HG02884 (cell line): ENCODE measurements around the gene FAM170B.

Source experiments
- ATAC-seq: cut with Tn5 transposase; IDR thresholded peaks from one replicate; pipeline ENCODE4 v1.9.1; 2021; ENCODE audit warnings: mild to moderate bottlenecking, moderate library complexity; ENCODE audit not compliant: unreplicated experiment

The FAM170B gene

DNA sequence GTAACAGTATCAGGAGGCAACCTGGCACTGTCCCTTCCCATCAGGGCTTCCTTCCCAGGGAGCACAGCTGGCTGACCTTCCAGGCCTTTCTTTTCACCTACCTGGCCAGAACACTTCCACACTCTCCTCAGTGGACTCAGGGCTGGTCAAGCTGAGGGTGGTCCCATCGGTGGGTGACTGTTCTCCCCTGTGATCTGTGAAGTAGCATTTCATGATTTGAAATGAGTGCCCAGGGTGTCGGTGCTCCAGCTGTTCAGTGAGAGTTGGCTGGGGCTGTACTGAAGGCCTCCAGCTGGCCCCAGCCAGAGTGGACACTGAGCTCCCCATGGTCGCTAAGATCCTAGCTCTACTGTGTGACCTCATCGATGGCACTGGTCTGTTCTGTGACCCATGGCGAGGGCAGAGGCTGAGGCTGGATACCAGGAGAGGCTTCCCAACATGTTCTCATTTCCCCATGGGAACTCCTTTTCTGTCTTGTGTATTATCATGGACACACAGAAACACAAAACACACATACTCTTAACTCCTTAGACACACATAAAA, at the start of gene FAM170B:
TSS of gene FAM170B (minus strand) at position 316 of the 543 bp plus-strand sequence. CDS start at position 213, 103 bp downstream.
- ATAC-seq, result no peak

DNA sequence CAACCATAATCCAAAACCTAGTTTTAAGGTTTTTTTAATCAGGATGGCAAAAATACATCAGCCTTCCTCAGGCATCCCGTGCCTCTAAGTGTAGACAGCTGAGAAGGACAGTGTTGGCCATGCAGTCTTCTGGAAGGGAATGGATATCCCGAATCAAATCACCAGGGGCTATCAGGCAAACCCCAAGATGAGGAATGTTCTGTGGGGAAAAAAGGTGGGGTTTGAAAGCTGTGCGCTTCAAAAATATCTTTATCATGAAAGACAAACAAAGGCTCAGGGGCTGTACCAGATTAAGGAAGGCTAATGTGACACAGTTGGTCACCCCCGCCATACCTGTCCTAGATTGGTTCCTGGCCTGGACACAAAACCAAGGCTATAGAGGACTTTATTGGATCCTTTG, 49.0 kb upstream of the FAM170B start:
- ATAC-seq, result no peak

DNA sequence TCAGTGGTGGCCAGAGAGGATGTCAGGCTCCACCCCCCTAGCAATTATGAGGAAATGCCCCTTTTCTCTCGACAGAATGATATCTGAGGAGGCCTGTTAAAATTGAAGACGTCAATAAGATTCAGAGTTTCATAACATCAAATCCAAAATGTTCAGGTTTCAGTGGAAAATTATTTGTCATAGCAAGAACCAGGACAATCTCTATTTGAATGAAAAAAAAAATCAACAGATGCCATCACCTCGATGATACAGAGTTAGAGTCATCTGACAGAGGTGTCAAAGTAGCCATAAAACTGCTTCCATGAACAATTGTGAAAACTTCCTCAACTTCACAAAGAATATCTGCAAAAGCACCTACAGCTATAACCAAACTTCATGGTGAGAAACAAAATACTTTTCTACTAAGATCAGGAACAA, 46.6 kb upstream of the FAM170B start:
- ATAC-seq, result no peak

DNA sequence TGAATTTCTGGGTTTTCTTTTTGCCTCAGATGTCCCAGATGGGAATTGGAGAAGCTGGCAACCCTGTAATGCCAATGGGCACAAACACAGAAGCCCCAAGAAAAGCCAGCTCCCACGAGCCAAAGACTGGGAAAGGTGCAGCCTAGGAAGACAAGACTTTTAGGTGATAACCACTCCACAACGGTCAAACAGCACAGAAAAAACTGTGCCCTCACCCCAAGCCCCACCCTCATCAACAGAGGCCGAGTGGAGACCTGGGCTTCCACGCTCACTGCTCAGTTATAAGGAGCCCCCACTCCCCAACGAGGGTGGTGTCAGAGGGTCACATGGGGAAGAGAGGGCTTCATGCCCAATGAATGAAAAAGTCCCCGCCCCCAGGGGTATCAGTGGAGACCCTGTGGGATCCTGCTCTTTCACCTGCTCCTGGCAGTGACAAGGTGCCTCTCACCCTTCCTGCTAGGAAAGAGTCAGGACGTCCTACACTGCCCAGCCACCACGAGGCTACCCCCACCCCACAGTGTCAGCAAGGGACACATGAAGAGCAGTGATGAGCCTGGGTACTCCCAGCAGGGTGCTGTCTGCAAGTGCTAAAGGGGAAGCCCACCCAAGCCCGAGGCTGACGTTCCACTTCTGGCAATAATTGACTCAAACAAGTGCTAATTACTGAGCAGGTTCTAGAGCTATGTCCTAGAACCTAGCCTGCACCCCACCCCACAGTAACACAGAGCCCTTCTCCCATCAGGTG, 46.0 kb upstream of the FAM170B start:
- no peak for ATAC-seq

DNA sequence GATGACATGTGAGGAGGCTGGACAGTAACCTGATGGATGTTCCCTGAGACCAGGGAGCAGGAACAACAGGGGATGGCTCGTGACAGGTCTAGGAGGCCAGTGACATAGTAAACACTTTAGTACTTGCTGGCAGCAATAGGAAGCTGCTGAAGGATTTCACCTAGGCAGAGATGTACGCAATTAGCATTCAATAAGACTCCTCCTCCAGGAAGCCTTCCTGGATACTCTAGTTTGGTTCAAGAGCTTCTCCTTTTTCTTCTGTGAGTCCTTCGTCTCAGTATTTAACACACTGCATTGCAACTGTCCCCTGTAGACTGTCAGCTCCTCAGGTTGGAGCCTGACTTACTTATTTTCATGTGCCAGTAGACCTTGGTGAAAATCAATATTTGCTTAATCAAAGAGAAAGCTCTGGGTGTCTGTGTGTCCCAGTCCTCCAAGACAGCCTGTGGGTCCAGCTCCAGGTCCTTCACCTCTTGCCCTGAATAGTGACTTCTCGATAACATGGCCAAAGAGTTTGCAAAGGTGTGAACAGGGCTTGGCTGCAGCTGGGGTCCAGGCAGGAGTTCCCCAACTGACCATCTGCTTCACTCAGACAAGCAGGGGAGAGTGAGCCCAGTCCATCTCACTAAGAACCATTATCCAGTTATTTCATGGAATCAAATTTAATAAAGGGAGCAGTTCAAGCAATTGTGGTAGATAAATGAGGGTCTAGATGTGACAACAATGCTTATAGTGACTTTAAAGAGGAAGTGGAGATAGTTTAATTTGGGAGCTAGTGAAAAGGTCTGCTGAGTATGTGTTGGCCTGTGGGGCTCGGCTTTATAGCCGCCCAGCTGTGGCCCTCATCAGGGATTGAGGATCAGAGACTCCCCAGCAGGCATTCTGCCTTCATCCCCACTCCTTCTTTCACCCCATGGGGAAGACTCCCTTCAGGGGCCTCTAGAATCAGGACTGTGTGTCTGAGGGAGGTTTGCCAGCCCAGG, 45.0 kb upstream of the FAM170B start:
- ATAC-seq, result no peak

DNA sequence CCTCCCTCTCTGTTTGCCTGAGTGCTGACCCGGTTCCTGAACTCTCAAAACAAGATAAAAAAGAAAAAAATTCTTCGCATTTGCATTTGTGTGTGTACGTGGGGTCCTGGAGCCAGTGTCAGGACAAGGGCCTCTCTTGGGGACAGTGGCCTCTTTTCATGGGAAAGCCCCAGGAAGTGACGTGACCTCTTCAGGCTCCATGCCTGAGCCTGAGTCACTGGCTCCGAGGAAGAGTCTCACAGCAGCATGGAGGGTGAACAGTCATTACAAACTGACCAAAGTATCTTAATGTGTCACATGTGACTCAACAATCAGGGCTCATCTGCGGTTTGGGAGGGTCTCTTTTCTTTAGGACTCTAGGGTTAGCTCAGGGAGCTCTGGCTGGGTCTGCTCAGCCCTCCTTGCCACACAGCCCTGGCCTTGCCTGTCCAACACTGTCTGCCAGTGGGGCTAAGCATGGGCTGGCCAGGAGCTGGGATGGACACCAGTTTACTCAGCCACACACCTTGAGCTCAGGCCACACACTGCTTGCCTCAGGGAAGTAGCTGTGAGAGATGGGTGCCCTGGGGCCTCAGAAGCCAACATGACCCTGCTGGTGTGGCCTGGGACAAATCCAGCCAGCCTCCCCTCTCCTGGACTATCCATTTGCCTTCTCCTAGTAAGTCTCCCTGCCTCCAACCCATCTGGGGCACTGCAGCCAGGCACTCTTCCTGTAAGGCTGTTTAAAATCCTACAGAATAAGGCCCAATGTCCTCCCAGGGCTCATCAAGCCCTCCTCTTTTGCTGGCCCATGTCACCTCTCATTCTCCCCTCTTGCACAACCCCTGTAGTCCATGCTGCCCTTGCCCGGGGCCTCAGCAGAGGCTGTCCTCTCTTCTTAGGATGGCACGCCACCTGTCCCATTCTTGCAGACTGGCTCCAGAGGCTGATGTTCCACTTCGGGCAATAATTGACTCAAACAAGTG, 43.9 kb upstream of the FAM170B start:
- peak; percentile 72 for ATAC-seq

DNA sequence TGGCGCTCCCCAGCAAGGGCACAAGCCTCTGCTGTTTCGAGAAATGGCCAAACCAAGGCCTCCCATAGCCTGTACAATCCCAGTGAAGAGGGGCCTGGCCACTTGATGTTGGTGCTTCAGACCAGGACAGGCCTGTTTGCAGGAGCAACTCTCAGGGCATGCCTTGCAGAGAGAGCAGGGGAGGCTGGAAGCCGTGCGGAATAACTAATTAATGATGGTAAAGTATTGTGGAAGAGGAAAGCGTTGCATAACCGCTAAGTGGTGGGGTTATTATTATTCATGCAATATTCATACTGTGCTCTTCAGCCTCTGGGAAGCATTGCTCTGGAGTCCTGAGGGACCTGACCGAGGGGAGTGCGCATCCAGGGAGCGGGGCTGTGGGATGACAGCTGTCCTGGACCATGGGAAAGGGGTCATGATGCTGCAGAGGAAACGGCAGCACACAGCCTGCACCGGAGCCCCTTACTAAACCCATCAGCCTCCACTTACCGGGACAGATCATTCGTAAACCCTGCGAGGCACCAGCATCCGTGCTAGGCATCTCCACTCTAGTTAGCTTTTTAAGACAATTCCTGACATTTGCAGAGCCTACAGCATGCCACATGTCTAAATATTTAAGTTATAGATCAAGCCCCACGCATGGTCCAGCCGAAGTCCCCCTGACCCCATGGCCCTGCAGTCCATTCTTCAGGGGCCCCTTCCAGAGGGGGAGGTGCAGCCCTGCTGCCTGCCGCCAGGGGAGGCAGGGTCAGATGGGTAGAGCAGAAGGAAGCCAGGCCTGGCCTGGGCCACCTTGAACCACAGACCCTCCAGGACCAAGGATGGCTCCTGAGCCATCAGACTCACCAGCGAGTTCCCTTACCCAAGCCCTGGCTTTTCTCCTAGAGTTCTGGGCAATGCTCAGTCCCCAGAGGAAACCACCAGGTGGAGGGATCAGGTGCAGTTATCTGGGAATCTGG, 42.8 kb upstream of the FAM170B start:
- ATAC-seq, result no peak

DNA sequence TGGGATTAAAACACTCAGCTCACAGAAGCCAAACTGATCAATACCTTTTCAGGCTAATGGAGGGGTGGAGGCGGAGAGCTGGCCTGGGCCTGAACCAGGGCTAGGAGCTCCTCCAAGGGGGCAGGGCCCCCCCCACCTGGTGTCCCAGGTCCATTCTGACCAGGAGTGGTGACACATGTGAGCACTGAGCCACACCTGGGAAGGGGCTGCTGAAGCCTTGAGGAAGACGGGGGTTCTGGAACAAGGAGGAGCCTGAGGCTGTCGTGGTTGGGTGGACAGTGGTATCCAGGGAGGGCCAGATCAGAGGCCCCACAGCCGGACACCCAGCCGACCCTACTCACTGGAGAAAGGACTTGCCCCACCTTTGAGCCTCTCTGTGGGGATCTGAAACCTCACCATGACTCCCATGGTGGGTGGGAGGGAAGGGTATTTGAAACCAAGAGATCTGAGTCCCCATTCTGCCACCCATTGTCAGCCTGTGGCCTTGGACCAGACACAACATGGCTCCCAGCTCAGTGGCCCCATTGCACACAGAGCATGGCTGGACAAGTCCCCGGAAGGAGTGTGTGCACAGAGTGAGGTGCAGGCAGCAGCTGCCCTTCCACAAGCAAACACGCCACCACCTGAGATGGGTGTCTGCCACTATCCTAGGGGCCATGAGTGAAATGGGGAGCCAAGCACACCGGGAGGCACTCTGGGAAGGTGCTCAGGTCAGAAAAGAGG, 41.9 kb upstream of the FAM170B start:
- no peak for ATAC-seq

DNA sequence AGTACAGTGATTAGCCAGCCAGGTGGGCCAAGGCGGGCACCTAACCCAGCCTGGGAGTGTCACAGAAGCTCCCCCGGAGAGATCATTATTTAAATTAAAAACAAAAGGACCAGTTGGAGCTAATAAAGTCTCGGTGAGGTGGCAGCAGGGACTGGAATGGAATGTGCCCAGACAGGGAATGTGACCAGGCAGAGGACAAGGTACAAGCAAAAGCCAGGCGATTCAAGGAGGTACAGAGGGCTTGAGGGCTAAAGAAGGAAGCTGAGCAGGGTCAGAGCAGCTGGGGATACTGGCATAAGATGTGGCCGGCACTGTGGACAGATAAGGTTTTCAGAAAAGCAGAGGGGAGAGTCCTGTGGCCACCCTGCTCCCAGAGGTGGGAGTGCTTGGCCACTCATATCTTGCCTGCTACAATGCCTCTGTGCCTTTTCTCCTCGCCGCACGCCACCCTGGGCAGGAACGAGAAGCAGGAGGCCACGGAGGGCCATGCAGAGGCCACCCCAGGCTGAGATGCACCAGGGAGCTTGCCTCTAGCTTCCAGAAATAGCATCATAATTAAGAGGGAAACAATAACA, 41.2 kb upstream of the FAM170B start:
- ATAC-seq, result no peak

DNA sequence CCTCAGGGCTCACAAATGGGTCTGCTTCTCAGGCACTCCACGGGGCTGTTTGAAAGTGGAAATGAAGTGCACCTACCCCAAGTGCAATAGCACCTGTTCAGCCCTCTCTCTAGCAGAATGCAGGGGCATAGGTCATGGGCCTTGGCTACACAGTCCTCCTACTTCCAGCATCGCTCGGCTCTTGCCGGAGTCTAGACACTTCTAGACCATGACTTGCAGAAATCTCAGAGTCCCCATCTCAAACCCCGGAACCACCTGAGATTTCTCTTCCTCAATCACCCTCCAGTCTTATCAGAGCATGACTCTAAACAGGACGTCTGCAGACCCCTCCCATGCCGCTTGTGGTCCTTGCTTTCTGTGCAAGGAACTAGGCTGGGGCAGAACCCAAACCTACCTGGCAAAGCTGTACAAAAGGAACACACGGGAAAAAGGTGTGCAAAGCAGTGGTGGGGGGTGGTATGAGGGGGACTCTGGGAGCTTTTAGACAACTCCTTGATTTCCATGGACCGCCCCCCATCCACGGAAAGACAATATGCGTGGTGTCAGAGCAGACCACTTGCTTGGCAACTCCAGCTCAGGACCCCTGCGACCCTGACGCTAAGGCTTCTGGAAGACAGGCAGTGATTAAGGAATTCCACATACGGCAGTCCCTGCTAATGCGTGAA, 40.6 kb upstream of the FAM170B start:
- ATAC-seq, result no peak

DNA sequence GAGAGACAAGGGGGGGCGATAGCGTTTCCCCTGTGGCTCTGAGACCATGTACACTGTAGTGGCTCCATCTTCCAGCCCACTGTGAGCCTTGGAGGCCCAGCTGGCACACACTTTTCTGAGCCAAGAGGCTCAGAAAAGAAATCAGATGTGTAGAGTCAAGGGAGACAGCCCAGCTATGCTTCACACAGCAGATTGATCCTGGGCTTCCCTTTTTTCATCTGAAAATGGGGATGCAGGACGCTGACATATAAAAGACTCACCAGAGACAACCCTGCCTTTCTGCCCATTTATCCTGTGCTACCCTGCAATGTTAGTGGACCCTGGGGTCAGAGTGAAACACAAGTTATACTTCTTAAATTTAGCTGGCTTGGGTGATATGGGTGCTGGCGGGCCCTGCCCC, 40.0 kb upstream of the FAM170B start:
- no peak for ATAC-seq

DNA sequence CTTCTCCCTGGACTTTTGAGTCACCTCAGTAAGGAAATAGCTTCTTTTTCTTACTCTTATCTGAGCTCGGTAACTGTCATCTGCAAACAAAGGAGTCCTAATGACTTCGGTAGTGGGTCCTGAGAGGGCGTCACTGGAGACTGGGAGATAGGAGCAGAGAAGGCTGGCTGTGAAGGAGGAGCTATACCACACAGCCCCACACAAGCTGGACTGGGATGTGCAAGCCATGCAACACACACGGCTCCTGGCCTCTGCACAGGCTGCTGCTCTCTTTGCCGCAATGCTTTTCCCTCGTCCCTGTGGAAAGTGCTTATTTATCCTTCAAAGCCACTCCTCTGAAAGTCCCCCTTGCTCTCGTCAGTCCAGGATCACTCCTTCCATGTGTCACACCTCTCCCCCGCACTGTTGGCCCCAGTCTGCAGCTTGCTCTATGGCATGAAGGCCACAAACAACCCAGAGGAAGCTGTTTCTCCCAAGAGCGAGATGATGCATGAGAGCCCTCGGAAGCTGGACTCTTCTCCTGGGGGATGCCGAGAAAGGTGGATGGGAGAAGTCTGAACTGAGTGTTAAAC, 39.5 kb upstream of the FAM170B start:
- no peak for ATAC-seq

DNA sequence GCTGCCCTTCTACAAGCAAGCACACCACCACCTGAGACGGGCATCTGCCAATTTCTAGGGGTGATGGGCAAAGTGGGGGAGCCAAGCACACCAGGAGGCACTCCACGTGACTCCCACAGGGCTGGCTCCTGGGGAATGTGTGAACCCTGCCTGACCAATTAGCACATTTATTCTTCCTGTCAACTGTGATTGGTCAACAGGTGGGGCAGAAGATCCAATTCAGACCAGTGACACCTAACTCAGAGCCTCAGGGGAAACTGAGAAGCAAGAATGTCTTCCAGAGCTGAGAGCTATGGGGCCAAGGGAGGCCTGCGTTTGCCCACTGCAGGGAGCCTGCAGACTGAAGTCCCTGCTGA, 38.9 kb upstream of the FAM170B start:
- ATAC-seq, result no peak

DNA sequence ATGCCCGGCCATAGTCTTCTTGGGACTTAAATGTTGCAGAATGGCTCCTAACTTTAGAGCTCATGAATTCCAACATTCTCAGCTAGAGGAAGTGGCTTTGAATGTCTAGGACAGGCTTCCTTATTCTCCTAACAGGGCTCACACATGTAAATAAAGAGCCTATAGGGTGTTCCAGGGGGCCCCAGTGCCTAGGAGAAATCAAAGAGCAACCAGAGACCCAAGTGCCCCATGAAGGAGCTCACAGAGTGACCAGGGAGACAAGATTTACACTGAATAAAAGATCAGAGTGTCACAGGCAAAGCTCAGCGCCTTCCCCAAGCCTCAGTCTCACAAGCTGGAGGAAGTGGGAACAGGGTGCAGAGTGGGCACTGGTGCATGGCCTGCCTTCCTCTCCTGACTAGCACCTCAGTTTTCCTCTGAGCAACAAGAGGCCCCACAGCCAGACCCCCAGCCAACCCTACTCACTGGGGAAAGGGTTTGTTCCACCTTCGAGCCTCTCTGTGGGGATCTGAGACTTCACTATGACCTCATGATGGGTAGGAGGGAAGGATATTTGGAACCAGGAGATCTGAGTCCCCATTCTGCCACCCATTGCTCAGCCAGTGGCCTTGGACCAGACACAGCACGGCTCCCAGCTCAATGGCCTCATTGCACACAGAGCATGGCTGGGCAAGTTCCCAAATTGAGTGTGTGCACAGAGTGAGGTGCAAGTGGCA, 38.4 kb upstream of the FAM170B start:
- no peak for ATAC-seq

DNA sequence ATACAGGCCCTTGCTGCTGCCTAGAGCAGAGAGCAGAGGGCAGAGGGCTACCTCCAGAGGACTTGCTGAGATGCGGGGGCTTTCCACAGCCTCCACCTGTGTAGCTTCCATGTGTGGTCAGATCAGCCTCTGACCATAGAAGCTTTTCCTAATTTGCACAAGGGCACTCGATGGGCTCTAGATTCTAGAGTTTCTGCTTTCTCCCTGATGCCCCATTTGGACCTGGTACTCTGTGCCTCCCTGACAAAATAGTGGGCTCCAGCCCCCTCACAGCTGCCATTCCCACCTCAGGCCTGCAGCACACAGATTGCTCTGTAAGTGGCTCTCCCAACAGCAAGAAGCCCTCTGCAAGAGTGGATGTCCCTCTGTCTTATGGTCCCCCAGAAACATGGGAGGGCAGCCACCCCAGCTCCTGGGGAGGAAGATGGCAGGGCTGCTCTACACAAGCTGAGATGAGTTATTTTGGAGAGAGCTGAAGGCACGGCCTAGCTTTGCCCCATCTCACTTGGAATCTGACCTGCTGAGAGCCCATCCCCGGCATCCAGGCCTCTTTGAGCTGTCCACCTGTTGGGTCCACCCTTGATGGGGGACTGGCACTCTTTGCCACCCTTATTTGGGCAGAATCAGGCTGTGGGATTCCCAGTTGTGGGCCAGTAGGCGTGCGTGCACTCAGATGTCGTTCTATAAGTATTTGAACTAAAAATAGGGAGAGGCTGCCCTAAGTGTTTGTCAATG, 37.7 kb upstream of the FAM170B start:
- ATAC-seq, result no peak

DNA sequence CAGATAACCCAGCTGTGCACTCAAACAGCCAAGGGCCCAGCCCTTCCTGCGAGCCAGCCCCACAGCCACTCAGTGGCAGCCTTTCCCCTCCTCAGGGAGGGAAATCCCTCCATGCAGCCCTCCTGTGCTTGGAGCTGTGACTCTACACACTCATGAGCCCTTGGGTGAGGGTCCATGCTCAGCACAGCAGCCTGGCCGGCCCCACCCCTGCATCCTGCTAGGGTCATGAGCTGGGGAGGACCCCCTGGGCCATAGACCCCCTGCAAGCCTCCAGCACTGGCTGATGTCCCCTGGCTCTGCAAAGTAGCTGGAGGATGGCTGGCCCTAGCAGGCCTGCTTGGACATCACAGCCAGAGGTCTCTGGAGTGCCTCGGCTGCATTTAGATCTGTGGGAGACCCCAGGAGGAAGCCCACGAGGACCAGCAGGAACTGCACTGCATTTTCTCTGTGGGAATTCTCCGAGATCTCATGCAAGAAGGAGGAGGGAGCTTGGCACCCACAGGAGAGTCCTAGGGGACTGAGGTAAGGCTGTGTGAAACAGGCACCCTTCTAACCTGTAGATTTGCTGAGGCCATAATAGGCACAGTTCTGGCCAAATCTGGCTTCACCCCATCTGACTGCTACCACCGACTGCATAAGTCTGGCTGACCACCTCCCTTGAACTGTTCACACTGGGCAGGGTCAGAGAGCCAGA, 37.0 kb upstream of the FAM170B start:
- ATAC-seq, result no peak
